B cell (primary cell): Measurements from ENCODE around the gene LYZ.
"Not testable (repeated sequence)": the region's sequence is repeated elsewhere in the genome, so short reads cannot be mapped to it uniquely, and the experiment has no call there.

Experiments used
- CTCF ChIP-seq: fragments of 200-600 bp; IDR thresholded peaks from one replicate; pipeline ENCODE4 v1.8.0; 2022; ENCODE audit warnings: antibody characterized with exemption, mild to moderate bottlenecking
- EZH2 ChIP-seq: IDR thresholded peaks from 2 replicates; pipeline ENCODE4 v1.6.1; 2012; ENCODE audit warnings: borderline replicate concordance, low read depth, mild to moderate bottlenecking, moderate library complexity, low read length; ENCODE audit not compliant: insufficient read depth, poor library complexity, severe bottlenecking

- TF ChIP-seq CTCF, EZH2: not testable (repeated sequence)
These were observed 30.9 kb upstream of the LYZ start for GRCh38 chr12:69317233-69317632.
